Glomerular endothelial cell (primary cell): ENCODE measurements around the gene NT5C1B. TPM values are rescaled to one million over a fixed set of nuclear protein-coding genes. Genes with fewer than 3 reads are reported as not detected.
"Not testable (repeated sequence)": the region's sequence is repeated elsewhere in the genome, so short reads cannot be mapped to it uniquely, and the experiment has no call there.

Source experiments
- DNase-seq: peaks from one replicate; pipeline ENCODE4 v3.0.0-alpha.2; 2011; ENCODE audit warnings: low read depth, low spot score; ENCODE audit errors: extremely low read depth
- total RNA-seq: library from RNA; depleted of rRNA; stranded (reverse); fragments of >200 nt; gene quantifications from 2 replicates; pipeline ENCODE4 v1.2.3, GENCODE V29; 2015

NT5C1B gene
- not detected in 2 replicates for total RNA-seq

DNA sequence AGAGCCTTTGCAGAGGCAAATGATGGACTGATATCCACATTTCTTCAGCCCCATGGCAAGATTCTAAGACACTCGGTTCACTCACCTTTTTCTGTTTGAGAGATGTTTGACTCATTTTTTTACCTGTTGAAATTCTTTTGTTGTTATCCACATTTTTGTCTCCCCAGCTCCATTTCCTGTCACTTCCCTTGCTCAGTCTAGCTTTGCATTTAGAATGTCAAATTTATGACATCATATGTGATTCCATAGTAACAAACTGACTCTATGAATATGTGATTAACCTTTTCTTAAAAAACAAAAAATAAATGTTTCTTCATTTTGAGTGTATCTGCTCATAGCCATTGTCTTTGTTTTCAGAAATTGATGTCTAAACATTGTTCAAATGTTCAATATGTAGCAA lies at the start of gene NT5C1B:
Gene NT5C1B, minus strand, starts transcription at position 216 of the 400 bp plus-strand sequence. Its CDS starts 101 bp downstream, at position 115.
- DNase-seq = no peak

DNA sequence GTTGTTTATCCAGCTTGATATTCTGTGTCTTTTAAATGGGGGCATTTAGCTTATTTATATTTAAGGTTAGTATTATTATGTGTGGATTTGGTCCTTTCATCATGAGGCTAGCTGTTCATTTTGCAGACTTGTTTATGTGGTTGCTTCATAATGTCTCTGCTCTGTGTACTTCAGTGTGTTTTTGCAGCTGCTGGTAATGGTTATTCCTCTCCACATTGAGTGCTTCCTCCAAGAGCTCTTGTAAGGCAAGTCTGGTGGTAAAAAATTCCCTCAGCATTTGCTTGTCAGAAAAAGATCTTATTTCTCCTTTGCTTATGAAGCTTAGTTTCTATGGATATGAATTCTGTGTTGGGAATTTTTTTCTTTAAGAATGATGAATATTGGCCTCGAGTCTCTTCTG lies 47.8 kb upstream of the NT5C1B start:
- DNase-seq = no peak

DNA sequence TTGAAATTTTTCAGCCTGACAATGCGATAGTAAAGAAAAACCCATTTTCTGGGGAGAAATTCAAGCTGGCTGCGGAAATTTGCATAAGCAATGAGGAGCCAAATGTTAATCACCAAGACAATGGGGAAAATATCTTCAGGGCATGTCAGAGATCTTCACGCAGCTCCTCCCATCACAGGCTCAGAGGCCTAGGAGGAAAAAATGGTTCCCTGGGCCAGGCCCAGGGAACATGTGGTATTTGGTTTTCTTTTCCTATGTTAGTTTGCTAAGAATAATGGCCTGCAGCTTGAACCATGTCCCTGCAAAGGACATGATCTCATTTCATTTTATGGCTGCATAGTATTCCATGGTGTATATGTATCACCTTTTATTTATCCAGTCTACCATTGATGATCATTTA lies 43.3 kb upstream of the NT5C1B start:
- not testable (repeated sequence) for DNase-seq

DNA sequence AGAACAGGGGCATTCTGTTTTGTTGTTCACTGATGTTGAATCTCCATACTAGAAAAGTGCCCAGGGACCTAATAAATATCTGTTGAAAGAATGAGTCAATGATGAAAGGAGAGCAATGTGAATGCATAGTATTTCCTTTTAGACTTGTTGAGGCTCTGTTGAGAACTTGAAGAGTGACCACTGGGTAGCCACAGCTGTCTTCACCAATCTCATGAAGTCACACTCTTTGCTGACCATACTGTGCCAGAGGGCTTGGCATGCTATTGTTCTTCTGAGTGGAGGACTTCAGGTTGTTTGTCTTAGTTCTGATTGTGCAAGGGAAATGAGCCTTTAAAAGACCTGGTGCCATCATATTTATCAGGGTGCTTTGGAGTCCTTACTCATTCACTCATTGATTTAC lies 41.6 kb upstream of the NT5C1B start:
- DNase-seq = no peak

DNA sequence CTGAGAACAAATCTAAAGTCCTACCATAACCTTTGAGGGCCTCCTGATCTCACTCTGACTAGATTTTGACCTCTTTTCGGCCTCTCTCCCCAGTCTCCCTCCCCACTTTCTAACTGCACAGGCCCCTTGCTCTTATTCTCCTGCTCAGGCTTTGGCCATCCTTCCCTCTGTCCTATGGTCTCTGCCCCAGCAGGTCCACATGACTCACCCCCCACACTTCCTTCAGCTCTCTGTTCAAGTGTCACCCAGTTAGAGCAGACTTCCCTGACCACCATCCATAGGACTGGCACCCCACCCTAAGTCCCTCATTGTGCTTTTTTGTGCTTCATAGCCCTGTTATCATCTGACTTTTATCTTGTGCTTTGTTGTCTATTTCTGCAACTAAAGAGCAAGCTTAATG lies 41.2 kb upstream of the NT5C1B start:
- no peak for DNase-seq

DNA sequence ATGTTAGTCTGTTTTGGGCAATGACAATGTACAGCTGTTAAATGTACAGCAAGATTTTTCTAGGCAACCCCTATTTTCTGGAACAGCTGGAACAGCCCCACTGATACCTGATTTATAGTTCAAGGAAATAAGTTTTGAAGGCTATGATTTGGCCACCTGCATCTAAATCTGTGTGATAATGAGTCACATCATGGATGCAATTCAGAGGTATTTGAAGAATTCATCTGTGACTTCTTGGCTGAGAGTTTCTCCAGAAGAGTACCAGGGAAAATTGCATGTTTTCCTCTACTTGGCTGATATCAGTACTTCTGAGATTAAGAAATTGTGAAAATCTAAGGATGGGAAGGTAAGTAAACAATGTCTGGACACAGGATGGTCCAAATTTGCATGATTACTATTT lies 40.7 kb upstream of the NT5C1B start:
- no peak for DNase-seq

DNA sequence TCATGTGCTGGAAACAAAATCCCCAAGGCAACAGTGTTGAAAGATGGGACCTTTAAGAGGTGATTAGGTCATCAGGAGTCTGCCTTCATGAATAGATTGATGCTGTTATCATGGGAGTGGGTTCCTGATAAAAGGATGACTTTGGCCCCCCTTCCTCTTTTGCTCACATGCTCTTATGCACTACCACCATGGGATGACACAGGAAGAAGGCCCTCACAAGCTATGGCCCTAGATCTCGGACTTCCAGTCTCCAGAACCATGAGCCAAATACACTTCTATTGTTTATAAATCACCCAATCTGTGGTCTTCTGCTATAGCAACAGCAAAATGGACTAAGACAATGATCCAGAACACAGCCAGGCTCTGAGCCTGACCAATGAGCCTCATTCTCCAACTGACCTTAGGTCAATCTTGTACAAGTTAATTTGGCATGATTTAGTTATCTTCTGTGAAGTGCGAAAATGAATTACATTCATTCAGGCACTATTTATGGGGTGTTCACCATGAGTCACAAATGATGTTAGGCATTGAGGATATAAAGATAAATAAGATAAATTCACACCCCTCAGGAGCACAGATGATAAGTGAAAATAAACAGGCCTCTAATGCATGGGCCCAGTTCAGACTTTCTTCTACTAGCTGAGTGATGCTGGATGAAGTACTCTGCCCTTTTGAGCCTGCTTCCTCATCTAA lies 37.7 kb upstream of the NT5C1B start:
- DNase-seq = no peak

DNA sequence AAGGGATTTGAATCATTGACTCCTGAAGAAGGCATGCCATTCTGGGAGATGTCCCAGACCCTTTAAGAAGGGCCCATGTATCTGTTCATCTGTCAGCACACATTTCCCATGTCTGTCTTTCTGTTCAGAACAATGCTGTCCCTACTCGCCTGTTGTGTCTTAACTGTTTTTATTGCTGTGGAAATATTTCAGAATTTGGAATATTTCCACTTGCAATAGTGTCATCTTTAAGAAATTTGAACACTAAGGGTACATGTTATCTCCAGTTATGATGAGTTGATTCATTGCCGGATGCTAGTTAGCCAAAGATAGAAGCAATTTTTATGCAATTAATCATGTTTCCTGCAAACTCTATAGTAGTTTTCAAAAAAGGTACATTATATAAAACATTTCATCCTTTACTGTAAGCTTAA lies 36.9 kb upstream of the NT5C1B start:
- no peak for DNase-seq

DNA sequence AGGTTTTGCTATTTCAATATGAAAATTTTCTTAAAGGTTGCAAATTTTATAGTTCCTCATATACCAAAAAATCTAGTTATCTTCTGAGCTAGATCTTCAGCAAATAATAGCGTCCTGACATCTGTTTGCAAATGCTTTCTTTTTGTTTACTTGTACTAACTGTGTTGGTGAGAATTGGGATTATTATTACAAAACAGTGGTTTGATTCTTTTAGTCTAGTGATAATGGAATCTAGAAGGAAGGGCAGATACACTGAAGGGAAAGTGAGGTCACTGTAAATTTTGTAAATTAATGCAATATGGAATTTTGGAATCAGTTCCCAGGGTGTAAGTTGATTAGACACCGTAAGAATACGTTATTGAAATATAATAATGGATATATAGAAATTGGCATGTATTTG lies 36.2 kb upstream of the NT5C1B start:
- DNase-seq = no peak

DNA sequence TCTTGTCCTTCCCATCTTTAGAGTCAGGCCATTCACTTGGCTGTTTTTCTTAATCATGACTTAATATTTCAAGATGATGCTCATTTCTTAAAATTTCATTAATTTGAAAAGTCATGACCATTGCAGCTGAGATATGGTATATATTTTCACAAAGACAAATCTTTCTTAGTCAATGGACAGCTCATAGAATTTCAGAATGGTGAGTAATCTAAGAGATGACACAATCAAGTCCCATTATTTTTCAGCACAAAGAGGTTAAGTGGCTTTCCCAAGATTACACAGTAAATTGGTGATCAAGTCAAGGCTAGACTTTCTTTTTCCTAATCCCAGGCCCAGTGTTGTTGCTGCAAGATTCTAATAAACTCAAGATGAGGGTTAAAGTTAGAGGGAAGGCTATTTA lies 34.4 kb upstream of the NT5C1B start:
- no peak for DNase-seq

DNA sequence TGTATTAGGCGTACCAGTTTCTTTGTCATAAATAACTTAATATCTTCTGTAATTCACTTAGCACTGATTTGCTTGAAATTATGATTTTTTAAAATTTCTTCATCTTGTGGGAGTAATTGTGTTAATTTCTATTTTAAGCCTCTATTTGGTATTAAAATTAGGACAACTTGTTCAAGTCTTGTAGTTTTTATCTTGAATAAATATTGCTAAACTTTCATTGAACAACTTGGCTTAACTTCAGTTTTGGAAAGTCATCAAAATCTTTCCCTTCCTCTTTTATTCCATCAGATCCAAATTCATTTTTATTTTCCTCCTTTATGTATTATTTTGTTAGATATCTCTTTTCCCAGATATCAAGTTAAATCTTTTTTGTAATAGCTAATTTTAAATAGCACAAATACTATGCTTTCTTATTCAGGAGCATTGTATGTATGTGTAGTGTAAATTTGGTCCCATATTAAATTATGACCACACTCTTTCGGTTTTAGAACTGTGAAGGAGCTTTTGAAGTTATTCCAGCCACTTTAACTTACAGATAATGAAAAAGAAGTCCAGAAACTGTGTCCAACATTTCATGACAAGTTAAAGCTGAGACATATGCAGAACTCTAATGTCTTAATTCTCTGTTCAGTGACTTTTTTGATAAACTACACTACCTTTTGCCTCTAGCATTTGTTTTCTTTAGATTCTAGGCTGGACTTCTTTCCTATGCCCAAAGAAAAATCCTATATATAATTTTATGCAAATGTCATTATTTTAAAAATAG lies 31.7 kb upstream of the NT5C1B start:
- no peak for DNase-seq

DNA sequence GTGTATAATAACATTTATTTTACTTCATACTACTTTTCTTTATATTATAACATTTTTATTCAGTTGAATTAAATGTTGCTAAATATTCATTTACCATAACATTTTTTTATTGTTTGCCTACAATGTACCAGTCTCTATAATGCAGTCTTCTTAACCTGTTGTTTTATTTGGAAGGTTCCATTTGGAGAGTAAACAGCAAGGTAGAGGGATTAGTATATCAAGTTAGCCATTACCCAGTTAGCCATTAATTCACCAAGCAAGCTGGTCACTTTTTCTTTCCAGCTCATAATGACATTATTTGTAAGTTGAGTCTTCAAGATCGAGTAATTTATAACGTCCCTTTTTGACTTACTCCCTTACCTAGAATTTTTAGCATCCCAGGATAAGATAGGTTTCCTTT lies 29.7 kb upstream of the NT5C1B start:
- no peak for DNase-seq

DNA sequence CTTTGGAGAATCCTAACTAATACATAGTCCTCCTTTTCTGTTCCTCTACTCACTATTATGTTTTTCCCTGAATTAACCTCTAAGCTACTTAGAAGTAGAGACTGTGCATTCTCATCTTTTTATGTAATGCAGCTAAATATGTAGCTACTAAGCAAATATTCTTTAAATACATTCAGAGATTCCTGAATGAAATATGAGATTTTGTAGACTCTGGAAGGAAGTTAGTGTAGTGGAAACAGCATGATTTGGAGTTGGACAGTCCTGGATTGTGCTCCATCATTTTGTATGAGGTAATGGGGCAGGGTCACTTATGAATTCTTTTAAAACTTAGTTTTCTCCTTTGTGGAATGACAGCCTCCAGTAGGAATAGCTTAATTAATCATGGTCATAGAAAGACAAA lies 24.7 kb upstream of the NT5C1B start:
- no peak for DNase-seq

DNA sequence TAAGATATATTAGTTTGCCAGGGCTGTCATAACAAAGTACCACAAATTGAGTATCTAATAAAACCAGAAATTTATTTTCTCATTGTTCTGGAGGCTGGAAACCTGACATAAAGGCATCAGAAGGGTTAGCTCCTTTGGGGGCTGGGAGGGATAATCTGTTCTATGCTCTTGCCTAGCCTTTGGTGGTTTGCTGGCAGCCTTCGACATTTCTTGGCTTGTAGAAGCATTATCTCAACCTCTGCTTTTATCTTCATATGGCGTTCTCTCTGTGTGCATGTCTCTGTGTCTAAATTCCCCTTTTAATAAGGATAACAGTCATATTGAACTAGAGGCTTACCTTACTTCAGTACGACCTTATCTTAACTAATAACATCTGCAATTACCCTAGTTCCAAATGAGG lies 22.8 kb upstream of the NT5C1B start:
- no peak for DNase-seq

DNA sequence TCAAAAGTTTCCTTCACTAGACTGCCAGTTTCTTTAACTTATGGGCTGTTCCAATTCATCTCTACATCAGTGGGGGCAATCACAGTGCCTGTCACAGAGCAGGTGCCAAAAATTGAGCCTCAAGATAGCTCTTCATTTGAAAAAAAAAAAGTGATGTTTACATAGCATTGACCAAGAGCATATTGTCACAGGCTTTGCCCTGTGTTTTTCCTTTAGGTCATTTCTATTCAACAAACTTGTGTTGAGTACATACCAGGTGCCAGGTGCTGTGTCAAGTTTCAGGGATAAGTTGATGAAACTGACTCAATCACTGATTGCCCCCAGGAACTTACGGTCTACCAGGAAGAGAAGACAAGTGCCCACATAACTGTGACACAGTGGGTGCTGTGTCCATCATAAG lies 22.2 kb upstream of the NT5C1B start:
- no peak for DNase-seq

DNA sequence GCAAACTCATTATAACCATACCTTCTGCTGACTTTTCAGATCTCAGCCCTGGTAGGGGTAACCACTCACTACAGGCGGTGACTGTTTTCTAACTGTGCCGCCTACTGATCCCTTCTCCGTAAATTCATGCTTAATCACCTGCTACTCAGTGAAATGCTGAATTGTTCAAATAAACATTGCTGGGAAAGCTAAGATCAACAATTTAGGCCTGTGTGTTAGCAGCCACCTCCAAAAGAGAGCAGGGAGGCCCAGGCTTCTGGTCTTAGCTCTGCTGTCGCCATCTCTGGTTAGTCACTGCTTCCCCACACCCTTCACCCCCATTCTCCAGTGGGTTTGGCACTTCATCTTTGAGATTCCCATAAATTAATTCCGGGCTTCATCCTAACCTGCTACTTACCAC lies 21.8 kb upstream of the NT5C1B start:
- no peak for DNase-seq

DNA sequence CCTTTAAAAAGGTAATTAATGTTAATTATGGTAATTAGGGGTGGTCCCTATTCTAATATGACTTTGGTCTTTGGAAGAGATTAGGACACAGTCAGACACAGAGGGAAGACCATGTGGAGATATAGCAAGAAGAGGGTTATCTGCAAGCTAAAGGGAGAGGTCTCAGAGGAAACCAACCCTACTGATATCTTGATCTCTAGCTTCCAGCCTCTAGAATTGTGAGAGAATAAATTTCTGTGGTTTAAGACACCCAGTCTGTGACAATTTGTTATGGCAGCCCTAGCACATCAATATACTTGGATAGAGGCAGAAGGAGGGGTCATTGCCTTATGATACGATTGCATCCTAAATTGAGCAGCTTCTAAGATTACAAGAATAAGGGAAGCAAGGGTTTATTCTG lies 21.3 kb upstream of the NT5C1B start:
- DNase-seq = no peak

DNA sequence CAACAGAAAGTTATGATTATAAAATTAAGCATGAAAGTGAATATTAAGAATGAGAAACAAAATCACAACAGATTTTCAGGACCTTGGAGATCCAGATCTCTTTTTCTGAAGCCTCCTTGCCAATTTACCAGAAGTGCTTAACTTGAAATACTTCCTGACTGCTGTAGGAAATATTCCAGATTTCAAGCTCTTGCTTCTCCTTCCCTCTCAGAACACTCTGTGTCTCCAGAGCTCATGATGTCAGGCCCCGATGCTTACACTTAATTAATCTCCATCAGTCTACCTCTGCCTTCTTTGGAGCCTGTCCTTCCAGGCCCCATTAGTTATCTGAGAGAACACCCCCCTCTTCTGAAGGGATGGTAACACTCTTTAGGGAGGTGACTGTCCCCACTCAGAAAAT lies 20.7 kb upstream of the NT5C1B start:
- DNase-seq = no peak

DNA sequence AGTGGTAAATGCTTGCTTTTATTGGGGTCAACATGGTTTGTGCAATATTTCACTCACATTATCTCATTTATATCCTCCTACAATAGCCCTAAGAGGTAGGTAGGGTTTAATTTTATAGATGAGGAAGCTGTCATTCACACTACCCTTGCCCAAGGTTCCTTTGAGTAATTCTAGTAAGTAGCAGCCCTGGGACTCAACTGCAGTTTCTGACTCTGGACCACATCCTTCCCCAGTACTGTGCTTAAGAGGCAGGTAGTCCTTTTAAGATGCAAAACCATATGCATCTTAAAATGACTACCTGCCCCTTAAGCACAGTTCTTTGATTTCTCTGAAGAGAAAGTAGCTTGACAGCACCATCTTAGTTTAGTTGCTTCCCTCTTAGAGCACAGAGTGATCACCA lies 15.7 kb upstream of the NT5C1B start:
- DNase-seq = no peak

DNA sequence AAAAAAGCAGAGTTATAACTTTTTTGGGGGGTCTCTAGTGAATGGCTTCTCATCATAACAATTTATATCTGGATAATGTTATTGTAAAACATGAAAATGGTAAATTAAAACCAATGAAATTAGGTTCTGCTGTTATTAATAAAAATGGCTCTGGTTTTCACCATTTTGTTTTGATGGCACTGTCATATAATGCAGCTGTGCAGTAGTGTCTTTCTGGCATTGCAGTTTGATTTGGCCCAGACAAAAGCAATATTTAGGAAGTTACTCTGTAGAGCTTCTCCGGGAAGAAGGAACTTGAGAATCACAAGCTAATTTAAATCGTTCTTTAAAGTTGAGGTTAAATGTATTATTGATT lies 15.1 kb upstream of the NT5C1B start:
- DNase-seq = no peak

DNA sequence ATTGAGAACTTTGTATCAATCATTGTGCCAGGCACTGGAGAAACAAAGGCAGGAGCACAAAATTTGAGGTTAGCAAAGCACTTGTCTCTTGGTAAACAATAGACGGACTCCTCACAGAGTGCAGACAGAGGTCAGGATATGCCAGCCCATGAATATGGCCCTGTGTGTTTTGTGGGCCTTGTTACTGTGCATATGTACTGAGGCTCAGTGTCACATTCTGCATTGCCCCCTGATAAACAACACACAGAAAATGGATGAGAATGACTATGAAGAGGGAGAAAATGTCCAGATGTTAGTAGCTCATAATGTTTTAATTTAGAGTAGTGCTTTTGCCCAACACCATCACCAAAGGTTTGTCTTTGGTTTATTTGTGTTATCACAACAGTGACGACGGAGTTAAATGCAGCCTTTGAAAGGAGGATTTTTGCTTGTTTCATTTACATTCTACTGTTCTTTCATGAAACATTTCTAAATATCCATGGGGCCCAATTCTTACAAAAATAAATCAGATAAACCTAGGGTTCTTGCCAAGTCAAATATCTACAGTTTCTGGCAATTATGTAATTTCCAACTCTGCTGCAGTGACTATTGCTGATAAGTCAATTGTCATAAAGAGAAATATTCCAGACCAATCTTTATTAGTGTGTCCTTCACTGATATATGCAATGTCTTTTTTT lies 14.6 kb upstream of the NT5C1B start:
- DNase-seq = no peak

DNA sequence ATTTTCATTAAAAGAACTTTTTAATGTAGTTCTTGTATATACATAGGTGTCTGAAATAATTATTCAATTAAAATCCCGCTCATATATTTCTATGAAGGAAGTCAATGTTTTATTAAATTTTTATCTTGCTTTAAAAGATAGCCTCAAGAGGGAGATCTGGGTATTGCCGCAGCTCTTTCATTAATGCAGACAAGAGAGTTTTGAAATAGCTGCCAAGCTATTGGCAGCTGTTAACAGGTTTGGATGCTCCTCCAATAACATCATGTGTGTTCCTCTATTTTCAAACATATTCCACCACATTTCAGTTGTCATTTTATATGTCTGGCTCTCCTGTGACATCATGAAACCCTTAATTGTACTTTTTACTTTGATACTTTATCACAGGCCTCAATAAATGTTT lies 12.9 kb upstream of the NT5C1B start:
- DNase-seq = no peak
